ENCODE data around the gene PHOSPHO1. TPM values are rescaled to one million over a fixed set of nuclear protein-coding genes. Genes with fewer than 3 reads are reported as not detected.
"Not testable (repeated sequence)": the region's sequence is repeated elsewhere in the genome, so short reads cannot be mapped to it uniquely, and the experiment has no call there.

PHOSPHO1 gene
- total RNA-seq, 1 experiment from 2014 or later: 0.54 TPM

DNA sequence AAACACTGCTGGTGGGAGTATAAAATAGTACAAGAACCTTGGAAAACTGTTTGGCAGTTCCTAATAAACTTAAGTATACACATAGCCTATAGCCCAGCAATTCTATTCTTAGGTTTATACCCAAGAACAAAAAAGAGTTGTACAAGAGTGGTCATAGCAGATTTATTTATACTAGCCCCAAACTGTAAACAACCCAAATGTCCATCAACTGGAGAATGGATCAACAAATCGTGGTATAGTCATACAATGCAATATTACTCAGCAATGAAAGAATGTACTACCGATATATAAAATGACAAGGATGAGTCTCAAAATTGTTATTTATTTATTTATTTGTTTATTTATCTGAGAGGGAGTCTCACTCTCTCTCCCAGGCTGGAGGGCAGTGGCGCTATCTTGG lies 43.3 kb downstream of the PHOSPHO1 start:
- peaks cover 10% of the 10 kb centered on the region for H3K4me1 ChIP-seq (ENCODE audit: control insufficient read depth, insufficient read depth, low read length)
- no TSS peak for BruUV-seq (replicated peaks)
- no peaks in the 10 kb centered on the region for H3K27me3 ChIP-seq (ENCODE audit: control insufficient read depth, insufficient read depth, low read length)
- H3K27ac ChIP-seq (ENCODE audit: low read length): no peak overlapping the region
- DNase-seq (ENCODE audit: low read depth, low spot score) (no peak), ATAC-seq (no peak)
- in situ Hi-C loops (cut with HindIII; ENCODE audit: low pct_unique_long_range_greater_than_20kb, low sequenced_read_pairs) (no loop called here), intact Hi-C loops (cut with micrococcal nuclease; ENCODE audit: unreplicated experiment) (no loop called here)
- ChIA-PET CTCF (no interaction called here), POLR2A (no interaction called here)
- no peaks in the 10 kb centered on the region; the same call in 1 of the 2 replicates for H3K9me3 ChIP-seq (ENCODE audit: control insufficient read depth, insufficient read depth, low read depth, low read length)
- no peak overlapping the region for H3K4me3 ChIP-seq (ENCODE audit: low read depth in 2 of 2, low read length in 2 of 2)
- H3K36me3 ChIP-seq (ENCODE audit: control insufficient read depth, insufficient read depth, low read length): no peaks in the 10 kb centered on the region
- TF ChIP-seq CTCF (IDR thresholded peaks at IDR 0.05) (no peak), SIN3A (IDR thresholded peaks at IDR 0.05; ENCODE audit: borderline replicate concordance, insufficient read depth, low read depth, low read length) (no peak), TCF7L2 (IDR thresholded peaks at IDR 0.05; ENCODE audit: low read depth, low read length) (no peak), POLR2AphosphoS5 (IDR thresholded peaks at IDR 0.05; ENCODE audit: low read depth, low read length) (no peak)
- TF ChIP-seq, protein P1, sequence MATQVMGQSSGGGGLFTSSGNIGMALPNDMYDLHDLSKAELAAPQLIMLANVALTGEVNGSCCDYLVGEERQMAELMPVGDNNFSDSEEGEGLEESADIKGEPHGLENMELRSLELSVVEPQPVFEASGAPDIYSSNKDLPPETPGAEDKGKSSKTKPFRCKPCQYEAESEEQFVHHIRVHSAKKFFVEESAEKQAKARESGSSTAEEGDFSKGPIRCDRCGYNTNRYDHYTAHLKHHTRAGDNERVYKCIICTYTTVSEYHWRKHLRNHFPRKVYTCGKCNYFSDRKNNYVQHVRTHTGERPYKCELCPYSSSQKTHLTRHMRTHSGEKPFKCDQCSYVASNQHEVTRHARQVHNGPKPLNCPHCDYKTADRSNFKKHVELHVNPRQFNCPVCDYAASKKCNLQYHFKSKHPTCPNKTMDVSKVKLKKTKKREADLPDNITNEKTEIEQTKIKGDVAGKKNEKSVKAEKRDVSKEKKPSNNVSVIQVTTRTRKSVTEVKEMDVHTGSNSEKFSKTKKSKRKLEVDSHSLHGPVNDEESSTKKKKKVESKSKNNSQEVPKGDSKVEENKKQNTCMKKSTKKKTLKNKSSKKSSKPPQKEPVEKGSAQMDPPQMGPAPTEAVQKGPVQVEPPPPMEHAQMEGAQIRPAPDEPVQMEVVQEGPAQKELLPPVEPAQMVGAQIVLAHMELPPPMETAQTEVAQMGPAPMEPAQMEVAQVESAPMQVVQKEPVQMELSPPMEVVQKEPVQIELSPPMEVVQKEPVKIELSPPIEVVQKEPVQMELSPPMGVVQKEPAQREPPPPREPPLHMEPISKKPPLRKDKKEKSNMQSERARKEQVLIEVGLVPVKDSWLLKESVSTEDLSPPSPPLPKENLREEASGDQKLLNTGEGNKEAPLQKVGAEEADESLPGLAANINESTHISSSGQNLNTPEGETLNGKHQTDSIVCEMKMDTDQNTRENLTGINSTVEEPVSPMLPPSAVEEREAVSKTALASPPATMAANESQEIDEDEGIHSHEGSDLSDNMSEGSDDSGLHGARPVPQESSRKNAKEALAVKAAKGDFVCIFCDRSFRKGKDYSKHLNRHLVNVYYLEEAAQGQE (IDR thresholded peaks at IDR 0.05; ENCODE audit: insufficient read depth in 1 of 2, low read depth in 2 of 2, low read length in 1 of 2): no peak

DNA sequence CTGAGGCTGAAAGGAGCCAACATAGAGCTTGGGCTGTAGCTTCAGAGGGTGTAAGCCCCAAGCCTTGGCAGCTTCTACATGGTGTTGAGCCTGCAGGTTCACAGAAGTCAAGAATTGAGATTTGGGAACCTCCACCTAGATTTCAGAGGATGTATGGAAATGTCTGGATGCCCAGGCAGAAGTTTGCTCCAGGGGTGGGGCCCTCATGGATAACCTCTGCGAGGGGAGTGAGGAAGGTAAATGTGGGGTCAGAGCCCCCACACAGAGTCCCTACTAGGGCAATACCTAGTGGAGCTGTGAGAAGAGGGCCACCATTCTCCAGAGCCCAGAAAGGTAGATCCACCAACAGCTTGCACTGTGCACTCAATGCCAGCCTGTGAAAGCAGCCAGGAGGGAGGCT lies 45.2 kb downstream of the PHOSPHO1 start:
- in situ Hi-C loops (cut with HindIII; ENCODE audit: low pct_unique_long_range_greater_than_20kb, low sequenced_read_pairs); intact Hi-C loops (cut with micrococcal nuclease; ENCODE audit: unreplicated experiment); BruUV-seq (replicated peaks); H3K4me3 ChIP-seq (ENCODE audit: low read depth in 2 of 2, low read length in 2 of 2); H3K9me3 ChIP-seq (ENCODE audit: control insufficient read depth, insufficient read depth, low read depth, low read length); H3K27ac ChIP-seq (ENCODE audit: low read length); POLR2A ChIA-PET; H3K4me1 ChIP-seq (ENCODE audit: control insufficient read depth, insufficient read depth, low read length); DNase-seq (ENCODE audit: low read depth, low spot score); H3K27me3 ChIP-seq (ENCODE audit: control insufficient read depth, insufficient read depth, low read length); ATAC-seq; H3K36me3 ChIP-seq (ENCODE audit: control insufficient read depth, insufficient read depth, low read length): not testable (repeated sequence)
- CTCF ChIA-PET: interaction anchor here (0.6 kb wide), 1 partner anchor 126 kb away, joined by 5 read pairs; no protein-coding TSS in a partner anchor

DNA sequence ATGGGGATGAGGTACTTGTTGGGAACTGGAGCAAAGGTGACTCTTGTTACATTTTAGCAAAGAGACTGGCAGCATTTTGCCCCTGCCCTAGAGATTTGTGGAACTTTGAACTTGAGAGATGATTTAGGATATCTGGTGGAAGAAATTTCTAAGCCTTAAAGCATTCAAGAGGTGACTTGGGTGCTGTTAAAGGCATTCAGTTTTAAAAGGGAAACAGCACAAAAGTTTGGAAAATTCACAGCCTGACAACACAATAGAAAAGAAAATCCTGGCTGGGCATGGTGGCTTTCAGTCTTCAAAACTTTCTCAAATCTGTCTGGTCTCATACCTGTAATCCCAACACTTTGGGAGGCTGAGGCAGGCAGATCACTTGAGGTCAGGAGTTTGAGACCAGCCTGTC lies 46.1 kb downstream of the PHOSPHO1 start:
- H3K36me3 ChIP-seq (ENCODE audit: control insufficient read depth, insufficient read depth, low read length); H3K4me3 ChIP-seq (ENCODE audit: low read depth in 2 of 2, low read length in 2 of 2); in situ Hi-C loops (cut with HindIII; ENCODE audit: low pct_unique_long_range_greater_than_20kb, low sequenced_read_pairs); H3K4me1 ChIP-seq (ENCODE audit: control insufficient read depth, insufficient read depth, low read length); ATAC-seq; H3K27me3 ChIP-seq (ENCODE audit: control insufficient read depth, insufficient read depth, low read length); POLR2A ChIA-PET; BruUV-seq (replicated peaks); H3K27ac ChIP-seq (ENCODE audit: low read length); H3K9me3 ChIP-seq (ENCODE audit: control insufficient read depth, insufficient read depth, low read depth, low read length); intact Hi-C loops (cut with micrococcal nuclease; ENCODE audit: unreplicated experiment); DNase-seq (ENCODE audit: low read depth, low spot score): not testable (repeated sequence)
- CTCF ChIA-PET: interaction anchor here (0.6 kb wide), 1 partner anchor 137 kb away, joined by 7 read pairs; no protein-coding TSS in a partner anchor

Measured in Panc1 (cell line).